ENCODE results near the gene DPH2.

GRCh38 chr1:43944860-43945259 lies 24.9 kb upstream of the DPH2 start:
- TF ChIP-seq CTCF (IDR thresholded peaks at IDR 0.05; ENCODE audit: low read depth, low read length, poor library complexity, severe bottlenecking) (no peak), EZH2phosphoT487 (IDR thresholded peaks at IDR 0.05; ENCODE audit: borderline replicate concordance, low read length) (no peak)
